NCI-H82 treated with DMSO at 0.1 percent for 48 hours (cell line): Measurements from ENCODE around the gene PDIK1L.
A peak's percentile ranks its signal among the peaks of the same experiment; 100 is the strongest.

Source experiments
- DNase-seq: peaks from one replicate; lab custom pipeline; 2025; ENCODE audit not compliant: unreplicated experiment; lab: John Stamatoyannopoulos, UW

PDIK1L gene

GRCh38 chr1:26169198-26169554 is 57.6 kb downstream of the PDIK1L start:
- no peak for DNase-seq

GRCh38 chr1:26169669-26170471 is 58.2 kb downstream of the PDIK1L start, which contains the start of gene ZNF593:
Gene ZNF593 (plus strand): TSS chr1:26169908. CDS start chr1:26169984, 76 bp downstream.
- peak; percentile 90 for DNase-seq

GRCh38 chr1:26170472-26170821 is 58.8 kb downstream of the PDIK1L start:
- no peak for DNase-seq

- peak; percentile 33 for DNase-seq
Measured at GRCh38 chr1:26171084-26172072, 59.8 kb downstream of the PDIK1L start, which contains the start of gene ZNF593OS. Gene ZNF593OS (minus strand): TSS chr1:26171832. CDS start chr1:26171661, 171 bp downstream.
